ENCODE measurements around the gene ADD2.
"Not testable (repeated sequence)": the region's sequence is repeated elsewhere in the genome, so short reads cannot be mapped to it uniquely, and the experiment has no call there.

ADD2 gene

DNA sequence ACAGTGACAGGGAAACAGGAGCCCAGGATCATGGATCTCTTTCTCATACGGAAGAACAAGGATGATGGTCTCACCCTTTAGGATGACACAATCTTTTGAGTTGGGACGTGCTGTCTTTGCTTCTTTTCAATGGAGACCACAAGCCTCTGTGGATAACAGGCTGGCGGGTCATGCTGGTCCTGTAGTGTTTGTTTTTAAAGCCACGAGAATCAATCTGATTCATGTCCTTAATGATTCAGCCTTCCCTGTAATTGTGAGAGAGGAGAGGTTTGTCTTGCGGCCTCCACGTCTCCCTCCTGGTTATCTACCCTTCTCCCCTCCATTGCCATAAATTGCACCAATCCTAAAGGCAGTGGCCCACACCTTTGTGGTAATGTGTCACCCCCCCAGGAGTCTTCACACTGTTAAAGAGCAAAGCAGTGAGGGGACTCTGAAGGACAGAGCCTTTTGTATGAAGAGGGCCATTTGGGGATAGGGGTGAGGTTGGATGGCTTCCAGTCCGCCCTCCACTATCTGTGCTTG, 126.7 kb downstream of the ADD2 start:
- DNase-seq (ENCODE audit: low read depth in 2 of 2): no peak

DNA sequence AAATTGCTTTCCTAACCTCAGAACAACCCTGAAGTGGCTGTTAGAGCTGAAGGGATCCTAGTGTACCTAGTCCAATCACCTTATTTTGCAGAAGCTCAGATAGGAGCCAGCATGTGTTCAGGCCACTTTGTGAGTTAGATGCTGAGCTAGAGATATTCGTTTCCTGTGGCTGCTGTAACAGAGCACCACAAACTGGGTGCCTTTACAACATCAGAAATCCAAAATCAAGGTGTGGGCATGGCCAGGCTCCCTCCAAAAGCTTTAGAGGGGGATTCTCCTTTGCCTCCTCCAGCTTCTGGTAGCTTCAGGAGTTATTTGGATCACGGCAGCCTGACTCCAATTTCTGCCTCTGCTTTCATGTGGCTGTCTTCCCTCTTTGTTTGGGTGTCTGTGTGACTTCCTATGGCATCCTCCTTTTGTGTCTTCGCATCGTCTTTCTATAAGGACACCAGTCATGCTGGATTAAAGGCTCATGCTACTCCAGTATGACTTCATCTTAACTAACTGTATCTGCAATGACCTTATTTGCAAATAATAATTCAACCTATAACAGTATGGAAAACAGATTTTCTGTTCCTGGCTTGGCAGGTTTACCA, 128.1 kb downstream of the ADD2 start:
- no peak for DNase-seq (ENCODE audit: low read depth in 2 of 2)

DNA sequence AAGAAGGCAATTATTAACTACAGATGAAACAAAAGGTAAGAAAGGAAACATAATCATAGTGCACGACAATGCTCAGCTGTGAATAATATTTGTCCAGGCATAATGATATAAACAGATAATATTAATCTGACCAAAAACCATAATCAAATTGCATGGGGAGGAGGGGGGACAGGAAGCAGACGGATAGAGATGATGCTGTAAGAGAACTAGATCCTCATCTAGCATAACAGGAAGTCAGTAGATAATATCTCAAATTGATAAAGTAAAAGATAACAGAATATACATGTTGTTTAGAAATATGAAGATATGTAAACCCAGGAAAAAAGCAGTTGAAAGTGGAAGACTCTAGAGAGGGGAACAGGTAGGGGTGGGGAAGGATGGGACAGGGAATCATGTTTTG, 129.4 kb downstream of the ADD2 start:
- DNase-seq (ENCODE audit: low read depth in 2 of 2): no peak

DNA sequence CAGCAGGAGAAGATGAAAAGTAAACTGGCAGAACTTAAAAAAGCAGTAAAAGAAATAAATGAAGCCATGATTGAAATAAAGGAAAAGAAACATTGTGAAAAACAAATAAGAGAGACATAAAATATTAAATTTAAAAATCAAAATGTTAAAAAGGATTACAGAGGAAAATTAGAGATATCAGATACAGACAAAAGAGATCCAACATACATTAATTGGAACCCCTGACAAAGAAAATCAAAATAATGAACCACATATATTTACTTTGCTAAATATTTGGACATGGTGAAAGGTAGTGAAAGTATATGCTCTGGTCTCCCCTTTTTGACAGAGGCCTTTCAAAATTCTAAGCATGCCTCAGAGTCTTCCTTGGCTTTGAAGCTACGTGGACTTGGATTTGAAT, 134.5 kb downstream of the ADD2 start:
- no peak for DNase-seq (ENCODE audit: low read depth in 2 of 2)

DNA sequence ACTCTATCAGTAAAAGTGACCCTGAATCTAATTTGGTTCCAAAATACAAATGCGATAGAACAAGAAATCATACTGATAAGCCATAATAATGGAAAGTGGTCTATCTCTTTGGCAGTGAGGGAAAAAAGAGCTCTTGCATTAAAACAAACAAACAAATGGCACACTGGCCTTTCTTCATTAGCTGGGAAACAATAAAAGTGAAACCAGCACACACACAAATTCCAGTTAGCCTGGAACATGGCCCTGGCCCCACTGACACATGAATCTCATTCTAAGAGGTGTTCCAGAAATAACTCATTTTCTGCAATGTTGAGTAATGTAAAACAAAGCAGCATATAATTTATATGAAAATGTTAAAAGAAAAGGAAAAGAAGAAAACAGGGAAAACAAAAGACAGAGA, 135.0 kb downstream of the ADD2 start:
- no peak for DNase-seq (ENCODE audit: low read depth in 2 of 2)

DNA sequence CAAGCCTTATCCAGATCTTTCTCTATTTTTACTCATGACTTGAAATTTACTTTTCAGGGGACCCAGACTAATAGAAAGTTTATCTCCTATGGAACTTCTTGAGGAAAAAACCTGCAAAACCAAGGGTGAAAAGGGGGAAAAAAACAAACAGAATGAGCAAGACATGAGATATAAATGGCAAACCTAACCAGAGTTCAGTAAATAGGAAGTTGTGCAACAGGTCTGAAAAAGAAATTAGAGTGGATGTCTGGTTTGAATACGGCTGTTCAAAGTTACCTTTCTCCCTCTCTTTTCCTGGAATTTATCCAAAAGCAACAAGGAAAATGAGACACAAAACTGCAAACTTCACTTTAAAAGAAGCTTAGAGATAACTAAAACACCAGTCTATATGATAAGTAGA, 135.6 kb downstream of the ADD2 start:
- no peak for DNase-seq (ENCODE audit: low read depth in 2 of 2)

DNA sequence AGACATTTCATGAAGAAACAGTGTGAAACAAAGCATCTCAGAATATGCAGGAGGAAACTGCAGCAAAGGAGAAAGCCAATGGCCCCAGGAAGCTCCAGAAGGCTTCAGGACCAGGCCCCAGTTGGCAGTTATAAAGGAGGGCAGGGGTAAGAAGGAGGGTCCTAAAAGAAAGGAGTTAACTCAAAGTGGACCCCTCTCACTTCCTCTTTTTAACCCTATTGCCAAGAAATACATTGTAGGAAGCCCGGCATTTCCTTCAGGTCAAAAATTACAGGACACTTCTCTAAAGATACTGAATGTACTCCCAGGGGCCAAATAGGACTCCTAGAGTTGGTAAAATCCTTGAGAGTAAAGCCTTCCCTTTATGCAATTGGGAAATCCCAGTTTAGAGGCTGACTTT, 137.2 kb downstream of the ADD2 start:
- no peak for DNase-seq (ENCODE audit: low read depth in 2 of 2)

DNA sequence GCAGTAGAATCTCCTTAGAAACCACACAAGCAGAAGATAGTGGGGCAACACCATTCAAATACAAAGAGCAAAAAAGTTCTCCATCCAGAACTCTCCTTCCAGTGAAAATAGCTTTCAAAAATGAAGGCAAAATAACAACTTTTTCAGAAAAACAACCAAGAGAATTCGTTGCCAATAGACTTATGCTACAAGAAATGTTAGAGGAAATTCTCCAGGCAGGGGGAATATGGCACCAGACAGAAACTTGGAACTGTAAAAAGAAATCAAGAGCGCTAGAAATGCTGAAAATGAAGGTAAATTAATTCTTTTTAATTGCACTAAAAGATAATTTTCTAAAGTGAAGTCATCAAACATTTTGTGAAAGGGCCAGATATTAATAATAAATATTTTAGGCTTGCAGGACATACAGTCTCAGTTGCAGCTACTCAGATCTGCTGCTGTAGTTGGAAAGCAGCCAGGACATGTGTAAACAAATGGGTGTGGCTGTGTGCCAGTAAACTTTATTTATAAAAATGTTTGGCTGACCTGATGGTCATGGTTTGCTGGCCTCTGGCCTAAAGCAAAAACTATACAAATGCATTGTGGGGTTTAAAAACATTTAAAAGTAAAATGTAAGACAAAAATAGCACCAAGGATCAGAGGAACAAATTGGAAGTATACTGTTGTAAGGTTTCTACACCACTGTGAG, 140.6 kb downstream of the ADD2 start:
- DNase-seq (ENCODE audit: low read depth in 2 of 2): no peak

DNA sequence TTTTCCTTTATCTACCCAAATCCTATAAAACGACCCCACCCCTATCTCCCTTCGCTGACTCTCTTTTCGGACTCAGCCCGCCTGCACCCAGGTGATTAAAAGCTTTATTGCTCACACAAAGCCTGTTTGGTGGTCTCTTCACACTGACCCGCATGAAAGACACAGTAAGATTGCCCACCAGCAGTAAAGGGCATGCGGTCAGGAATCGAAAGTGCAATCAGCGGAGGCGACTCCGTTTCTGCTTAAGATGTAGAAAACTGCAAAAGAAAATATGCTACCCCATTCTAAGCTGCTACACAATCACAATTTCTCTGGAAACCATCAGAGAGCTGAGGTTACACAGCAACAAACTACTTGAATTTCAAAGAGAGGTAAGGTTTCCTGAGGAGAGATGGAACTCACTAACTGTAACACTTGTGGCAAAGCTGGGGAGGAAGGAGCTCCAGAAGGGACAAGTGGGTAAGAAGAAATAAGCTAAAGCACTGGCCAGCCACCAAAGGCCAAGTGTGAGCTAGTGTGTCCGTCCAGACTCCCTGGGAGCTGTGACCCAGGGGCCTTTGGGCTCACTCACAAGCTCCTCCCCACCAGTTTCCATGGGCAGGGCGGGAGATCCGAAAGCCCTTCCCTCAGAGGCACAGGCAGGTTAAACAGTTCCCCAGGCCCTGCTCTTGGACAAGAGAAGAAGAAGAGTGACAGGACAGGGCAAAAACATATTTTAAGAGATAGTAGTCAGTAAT, 141.6 kb downstream of the ADD2 start:
- no peak for DNase-seq (ENCODE audit: low read depth in 2 of 2)

DNA sequence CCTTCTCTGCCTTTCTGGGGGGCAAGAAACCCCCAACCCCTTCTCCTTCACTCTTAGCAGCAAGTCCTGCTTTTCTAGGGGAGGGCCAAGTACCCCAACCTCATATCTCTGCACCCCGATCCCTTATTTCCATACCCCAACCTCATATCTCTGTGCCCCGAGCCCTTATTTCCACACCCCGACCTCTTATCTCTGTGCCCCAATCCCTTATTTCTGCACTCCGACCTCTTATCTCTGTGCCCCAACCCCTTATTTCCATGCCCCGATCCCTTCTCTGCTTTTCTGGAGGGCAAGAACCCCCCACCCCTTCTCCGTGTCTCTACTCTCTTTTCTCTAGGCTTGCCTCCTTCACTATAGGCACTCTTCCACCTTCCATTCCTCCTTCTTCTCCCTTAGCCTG, 146.5 kb downstream of the ADD2 start:
- DNase-seq (ENCODE audit: low read depth in 2 of 2): not testable (repeated sequence)

DNA sequence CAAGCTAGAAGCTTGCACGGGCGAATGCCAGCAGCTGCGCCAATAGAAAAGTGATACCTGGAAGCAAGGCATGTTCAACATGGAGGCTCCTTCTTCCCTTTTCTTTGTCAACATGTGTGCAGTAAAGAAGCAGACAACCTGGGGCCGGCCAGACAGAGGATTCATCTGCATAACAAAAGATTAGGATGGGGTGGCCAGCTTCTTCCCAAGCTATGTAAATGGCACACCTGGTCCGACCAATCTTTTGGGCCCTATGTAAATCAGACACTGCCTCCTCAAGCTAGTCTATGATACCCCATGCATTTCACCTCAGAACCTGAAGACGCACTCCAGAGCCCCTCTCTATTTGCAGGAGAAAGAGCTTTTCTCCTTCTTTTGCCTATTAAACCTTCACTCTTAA, 148.0 kb downstream of the ADD2 start:
- DNase-seq (ENCODE audit: low read depth in 2 of 2): no peak

DNA sequence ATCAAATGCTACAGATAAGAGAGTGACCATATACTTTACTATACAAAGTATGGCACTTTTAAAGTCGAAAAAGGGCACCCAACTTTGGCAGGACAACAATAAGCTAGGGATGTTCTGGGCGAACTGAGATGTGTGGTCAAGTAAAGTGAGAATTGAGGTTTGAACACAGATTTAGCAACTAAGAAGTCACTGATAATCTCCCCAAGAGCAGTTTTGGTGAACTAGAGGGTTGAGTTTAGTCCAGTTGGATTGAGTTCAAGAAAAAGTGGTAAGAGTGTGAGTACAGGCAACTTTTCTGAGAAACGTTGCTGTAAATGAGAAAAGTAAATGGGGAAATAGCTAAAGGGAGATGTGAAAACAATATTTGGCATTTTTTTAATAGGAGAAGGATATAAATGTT, 148.8 kb downstream of the ADD2 start:
- DNase-seq (ENCODE audit: low read depth in 2 of 2): no peak

DNA sequence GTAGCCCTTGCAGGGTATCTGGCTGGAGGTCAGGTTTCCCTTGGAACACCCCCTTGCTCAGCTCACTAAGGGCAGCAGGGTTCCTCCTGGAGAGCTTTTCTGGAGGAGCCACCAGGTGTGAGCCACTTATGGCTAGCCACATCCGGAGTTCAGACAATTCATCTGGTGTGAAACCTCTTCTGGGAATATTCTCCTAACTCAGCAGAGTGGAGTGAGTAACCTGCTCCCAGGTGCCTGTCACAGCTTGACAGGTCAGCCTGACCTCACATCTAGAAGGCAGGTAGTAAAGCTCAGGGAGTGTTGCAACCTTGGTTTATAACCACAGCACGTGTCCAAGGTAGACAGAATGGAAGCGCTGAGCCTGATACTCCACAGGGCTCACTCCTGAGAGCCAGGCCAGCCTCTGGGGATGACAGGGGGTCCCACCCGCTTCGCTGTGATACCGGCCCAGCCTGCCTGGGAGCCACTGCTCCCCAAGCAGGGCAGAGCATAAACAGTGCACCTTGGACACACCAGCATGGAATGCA, 151.8 kb downstream of the ADD2 start:
- DNase-seq (ENCODE audit: low read depth in 2 of 2): no peak

DNA sequence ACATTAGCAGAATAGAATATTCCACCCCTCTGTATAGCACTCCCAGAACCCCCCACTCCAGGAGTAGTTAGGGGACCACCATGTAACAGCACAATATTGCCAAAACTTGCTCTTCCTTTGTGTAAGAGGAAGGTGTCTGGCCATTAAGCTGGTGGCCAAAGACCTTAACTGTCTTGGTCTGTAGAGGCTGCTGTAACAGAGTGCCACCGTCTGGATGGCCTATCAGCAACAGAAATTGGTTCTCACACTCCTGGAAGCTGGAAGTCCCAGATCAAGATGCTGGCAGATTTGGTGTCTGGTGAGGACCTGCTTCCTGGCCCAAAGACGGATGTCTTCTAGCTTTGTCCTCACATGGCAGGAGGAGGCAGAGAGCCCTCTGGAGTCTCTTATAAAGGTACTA, 152.8 kb downstream of the ADD2 start:
- no peak for DNase-seq (ENCODE audit: low read depth in 2 of 2)

DNA sequence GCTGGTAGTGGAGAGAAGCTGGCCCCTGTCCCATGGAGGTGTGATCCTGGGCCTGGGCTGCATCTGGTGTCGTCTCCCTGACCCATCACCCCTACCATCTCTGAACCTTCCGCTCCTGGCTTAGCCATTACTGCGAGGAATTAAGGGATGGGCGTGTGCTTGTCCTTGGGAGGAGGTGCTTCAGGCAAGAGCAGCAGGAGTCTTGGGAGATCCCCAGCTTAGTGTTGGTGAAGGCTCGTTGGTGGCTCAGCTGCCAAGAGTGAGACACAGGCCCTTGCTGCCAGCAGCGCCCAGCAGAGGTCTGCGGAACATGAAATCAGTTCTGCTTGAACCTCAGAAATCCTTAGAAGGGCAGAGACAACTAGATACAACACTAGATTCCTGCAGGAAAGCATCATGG, 154.5 kb downstream of the ADD2 start:
- DNase-seq (ENCODE audit: low read depth in 2 of 2): no peak

DNA sequence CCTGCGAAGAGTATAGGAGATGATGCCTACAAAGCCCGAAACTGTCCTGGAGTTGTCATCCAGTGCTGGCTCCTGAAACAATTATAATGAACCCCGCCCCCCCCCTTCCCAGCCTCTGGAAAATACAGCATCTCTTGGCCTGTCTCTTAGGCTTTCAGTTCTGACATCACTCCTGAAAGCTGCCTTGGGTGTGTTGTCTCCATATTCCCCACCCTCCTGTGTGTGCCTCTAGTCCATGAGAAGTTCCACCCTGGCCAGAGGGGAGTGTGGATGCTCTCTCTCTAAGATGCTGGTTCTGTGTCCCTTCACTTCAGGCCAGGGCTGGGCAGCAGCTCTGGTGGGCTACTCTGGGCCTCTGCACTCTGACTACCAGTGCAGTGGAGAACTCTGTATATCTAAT, 155.4 kb downstream of the ADD2 start:
- DNase-seq (ENCODE audit: low read depth in 2 of 2): no peak

DNA sequence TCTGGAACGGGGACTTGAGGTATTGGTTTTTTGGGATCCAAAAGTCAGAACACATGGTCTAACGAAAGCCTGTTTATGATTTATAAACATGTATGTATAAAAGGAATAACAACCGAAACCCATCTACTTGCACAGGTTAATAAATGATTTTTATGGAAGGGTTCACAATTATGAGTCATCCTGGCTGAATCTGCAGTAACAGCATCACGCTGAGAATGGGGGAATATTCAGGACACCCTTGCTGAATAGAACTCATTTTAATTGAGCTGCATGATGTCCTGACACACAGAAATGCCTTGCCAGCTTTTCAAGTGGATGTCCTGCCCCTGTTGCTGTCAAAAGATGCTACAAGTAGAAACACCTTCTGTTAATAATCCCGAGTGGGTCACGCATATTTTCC, 159.6 kb downstream of the ADD2 start:
- no peak for DNase-seq (ENCODE audit: low read depth in 2 of 2)

DNA sequence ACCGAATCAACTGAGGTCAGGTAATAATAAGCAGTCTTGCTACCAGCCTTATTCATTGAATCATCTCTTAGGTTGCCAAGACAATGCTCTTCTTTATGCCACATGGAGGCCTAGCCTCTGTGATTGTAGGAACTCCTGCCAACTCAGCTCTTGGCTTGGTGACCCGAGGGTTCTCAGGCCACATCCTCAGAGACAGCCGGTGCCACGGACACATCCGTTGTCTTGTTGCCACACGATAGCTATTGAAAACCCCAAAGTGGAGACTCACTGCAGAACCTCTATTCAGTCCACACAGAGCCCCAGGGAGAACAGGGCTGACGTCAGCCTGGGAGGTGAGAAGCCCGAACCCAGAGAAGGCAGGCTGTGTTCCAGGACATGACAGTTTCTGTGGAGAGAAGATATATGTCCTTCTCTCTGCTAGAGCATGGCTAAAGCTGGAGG, 160.9 kb downstream of the ADD2 start:
- no peak for DNase-seq (ENCODE audit: low read depth in 2 of 2)

All from activated CD8-positive, alpha-beta memory T cell treated with anti-CD3 and anti-CD28 coated beads for 4 hours (primary cell).